Esophagus squamous epithelium (tissue), 5 donors: ENCODE results near the gene DCUN1D3. TPM values are rescaled to one million over a fixed set of nuclear protein-coding genes. Genes with fewer than 3 reads are reported as not detected.
"Not testable (repeated sequence)": the region's sequence is repeated elsewhere in the genome, so short reads cannot be mapped to it uniquely, and the experiment has no call there.

Experiments
- DNase-seq: peaks from one replicate; lab custom pipeline; 2025; lab: John Stamatoyannopoulos, UW
- H3K27ac ChIP-seq, 4 donors: fragments of 200-600 bp; sonication (generic); one replicate each; pipeline ENCODE4 v1.5.1; 2016 to 2019; ENCODE audit warnings: mild to moderate bottlenecking in 1 of 4
- H3K27me3 ChIP-seq, 4 donors: fragments of 200-600 bp; sonication (generic); 1 replicate in 3 of 4; 2 replicates in 1 of 4; pipeline versions ENCODE4 v1.5.1 to v1.6.0; 2017 to 2021; ENCODE audit warnings: antibody characterized with exemption in 1 of 4
- H3K36me3 ChIP-seq, 3 donors: fragments of 200-600 bp; sonication (generic); one replicate each; pipeline ENCODE4 v1.5.1; 2016 to 2019
- H3K4me1 ChIP-seq, 3 donors: fragments of 200-600 bp; sonication (generic); one replicate each; pipeline ENCODE4 v1.5.1; 2017 to 2019
- H3K4me3 ChIP-seq, 4 donors: fragments of 200-600 bp; sonication (generic); 1 replicate in 3 of 4; 2 replicates in 1 of 4; pipeline ENCODE4 v1.5.1; 2016 to 2019; ENCODE audit warnings: mild to moderate bottlenecking in 2 of 4, moderate library complexity in 1 of 4
- H3K9me3 ChIP-seq, 3 donors: fragments of 200-600 bp; sonication (generic); one replicate each; pipeline ENCODE4 v1.5.1; 2016 to 2019
- POLR2A ChIP-seq, 4 donors: fragments of 450-650 bp; IDR thresholded peaks; one replicate each; pipeline ENCODE4 v1.6.1; 2017; ENCODE audit warnings: antibody characterized with exemption in 4 of 4, mild to moderate bottlenecking in 4 of 4, moderate library complexity in 3 of 4
- WGBS, 2 donors: methylation state at CpG; one replicate each; pipeline ENCODE4 v1.1.5; 2018; 5-methylcytosine and 5-hydroxymethylcytosine counted together
- intact Hi-C: fragments of 100-400 bp; cut with DNase I; formaldehyde crosslinking; loops from one replicate; pipeline ENCODE4 v1.15.0; 2022
- total RNA-seq, 4 donors: library from RNA; depleted of rRNA; stranded (reverse); fragments of >200 nt; gene quantifications; one replicate each; pipeline ENCODE4 v1.1.0, GENCODE V29; 2016
- TF ChIP-seq, protein P1 (sequence below), 6 experiments: fragments of 450-650 bp in 4 of 6; fragments of 200-600 bp in 2 of 6; sonication (generic) in 2 of 6; IDR thresholded peaks; one replicate each; pipeline ENCODE4 v1.5.1; 2016 to 2019; ENCODE audit warnings: antibody characterized with exemption in 6 of 6, mild to moderate bottlenecking in 4 of 6, moderate library complexity in 4 of 6
- donor health status: DM: yes; HTN: yes; CAD: no.

DCUN1D3 gene
- total RNA-seq, 4 donors from 2014 or later: 14.5 to 37.2 (median 19.4) TPM

DNA sequence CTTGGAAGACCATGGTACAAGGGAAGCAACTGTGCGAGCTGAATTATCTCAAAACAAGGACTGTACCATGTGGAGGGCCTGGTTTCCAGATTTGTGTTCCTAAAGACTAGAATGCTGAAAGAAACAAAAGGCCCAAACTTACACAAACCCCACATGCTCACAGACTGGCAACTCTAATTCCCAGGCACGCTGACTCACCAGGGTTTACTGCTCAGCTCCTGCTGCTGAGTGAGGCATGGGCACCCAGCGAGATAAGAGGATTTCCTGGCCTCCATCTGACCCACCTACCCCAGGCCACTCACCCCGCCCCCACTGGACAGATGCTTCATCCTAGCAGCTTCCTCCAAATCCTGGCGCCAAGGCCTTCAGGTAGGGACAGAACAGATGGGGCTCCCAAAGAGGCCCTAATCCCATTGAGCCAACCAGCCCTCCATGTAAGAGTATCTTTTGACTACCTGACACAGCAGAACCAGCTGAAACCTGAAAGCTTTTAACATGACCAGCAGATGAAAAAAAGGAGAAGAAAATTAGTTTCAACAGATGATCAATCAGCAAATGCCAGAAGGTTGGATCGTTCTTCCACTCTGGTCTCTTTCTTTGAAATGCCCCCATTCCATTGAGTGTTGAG, 33.9 kb downstream of the DCUN1D3 start:
- no peak for TF ChIP-seq POLR2A (IDR thresholded peaks at IDR 0.05)
- TF ChIP-seq, protein P1, sequence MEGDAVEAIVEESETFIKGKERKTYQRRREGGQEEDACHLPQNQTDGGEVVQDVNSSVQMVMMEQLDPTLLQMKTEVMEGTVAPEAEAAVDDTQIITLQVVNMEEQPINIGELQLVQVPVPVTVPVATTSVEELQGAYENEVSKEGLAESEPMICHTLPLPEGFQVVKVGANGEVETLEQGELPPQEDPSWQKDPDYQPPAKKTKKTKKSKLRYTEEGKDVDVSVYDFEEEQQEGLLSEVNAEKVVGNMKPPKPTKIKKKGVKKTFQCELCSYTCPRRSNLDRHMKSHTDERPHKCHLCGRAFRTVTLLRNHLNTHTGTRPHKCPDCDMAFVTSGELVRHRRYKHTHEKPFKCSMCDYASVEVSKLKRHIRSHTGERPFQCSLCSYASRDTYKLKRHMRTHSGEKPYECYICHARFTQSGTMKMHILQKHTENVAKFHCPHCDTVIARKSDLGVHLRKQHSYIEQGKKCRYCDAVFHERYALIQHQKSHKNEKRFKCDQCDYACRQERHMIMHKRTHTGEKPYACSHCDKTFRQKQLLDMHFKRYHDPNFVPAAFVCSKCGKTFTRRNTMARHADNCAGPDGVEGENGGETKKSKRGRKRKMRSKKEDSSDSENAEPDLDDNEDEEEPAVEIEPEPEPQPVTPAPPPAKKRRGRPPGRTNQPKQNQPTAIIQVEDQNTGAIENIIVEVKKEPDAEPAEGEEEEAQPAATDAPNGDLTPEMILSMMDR (IDR thresholded peaks at IDR 0.05): no peak
- no peak overlapping the region for H3K4me3 ChIP-seq
- intact Hi-C loops: no loop called here
- H3K36me3 ChIP-seq: peaks cover 4 to 14% (median 6%) of the 10 kb centered on the region in 3 donors
- H3K27ac ChIP-seq: peak overlapping the region; percentile 79 to 89 (median 86)
- H3K4me1 ChIP-seq: peaks cover 29 to 69% (median 59%) of the 10 kb centered on the region in 3 donors
- no peak for DNase-seq
- no peaks in the 10 kb centered on the region for H3K9me3 ChIP-seq
- WGBS, 2 donors: 20 to 75% methylated on average over 6 of the region's 6 CpGs
- H3K27me3 ChIP-seq: no peaks in the 10 kb centered on the region

DNA sequence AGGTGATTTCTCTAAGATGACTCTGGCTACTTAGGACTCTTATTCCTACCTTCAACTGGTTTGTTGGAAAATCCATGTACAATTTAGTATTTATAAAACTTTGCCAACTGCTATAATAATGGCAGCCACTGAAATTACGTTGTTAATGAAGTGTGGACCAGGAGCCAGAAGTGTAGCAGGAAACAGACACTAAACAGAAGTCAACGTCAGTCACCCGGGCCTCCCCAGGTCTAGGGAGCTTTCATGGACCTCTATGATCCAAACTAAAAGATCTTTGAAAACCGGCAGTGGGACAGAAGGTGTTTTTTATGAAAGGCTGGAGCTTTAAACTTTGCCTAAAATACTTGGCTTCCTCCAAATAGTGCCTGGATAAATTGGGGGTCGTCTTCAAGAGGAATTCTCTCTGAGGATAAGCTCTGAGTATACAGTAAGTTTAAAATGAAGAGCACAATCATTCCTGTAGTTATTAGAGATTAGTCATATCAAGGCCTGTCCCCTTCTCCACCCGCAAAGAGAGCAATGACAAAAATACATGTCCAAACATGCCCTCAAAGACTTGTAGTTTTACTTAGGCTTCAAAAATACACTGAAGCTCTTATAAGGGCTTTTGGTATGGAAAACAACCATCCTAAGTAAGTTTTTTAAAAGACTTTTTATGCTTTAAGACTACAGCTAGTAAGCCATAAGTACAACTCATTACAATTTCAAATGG, 34.6 kb downstream of the DCUN1D3 start:
- Histone ChIP-seq H3K4me1 (peaks cover 29 to 67% (median 52%) of the 10 kb centered on the region in 3 donors), H3K36me3 (peaks cover 4 to 21% (median 7%) of the 10 kb centered on the region in 3 donors), H3K9me3 (no peaks in the 10 kb centered on the region), H3K4me3 (no peak overlapping the region), H3K27me3 (no peaks in the 10 kb centered on the region), H3K27ac (peak overlapping the region; percentile 79 to 89 (median 86))
- no peak for TF ChIP-seq POLR2A (IDR thresholded peaks at IDR 0.05)
- TF ChIP-seq, protein P1 (IDR thresholded peaks at IDR 0.05): no peak
- no peak for DNase-seq
- intact Hi-C loops: no loop called here
- WGBS, 2 donors: 22 to 23% methylated on average over 6 of the region's 6 CpGs

DNA sequence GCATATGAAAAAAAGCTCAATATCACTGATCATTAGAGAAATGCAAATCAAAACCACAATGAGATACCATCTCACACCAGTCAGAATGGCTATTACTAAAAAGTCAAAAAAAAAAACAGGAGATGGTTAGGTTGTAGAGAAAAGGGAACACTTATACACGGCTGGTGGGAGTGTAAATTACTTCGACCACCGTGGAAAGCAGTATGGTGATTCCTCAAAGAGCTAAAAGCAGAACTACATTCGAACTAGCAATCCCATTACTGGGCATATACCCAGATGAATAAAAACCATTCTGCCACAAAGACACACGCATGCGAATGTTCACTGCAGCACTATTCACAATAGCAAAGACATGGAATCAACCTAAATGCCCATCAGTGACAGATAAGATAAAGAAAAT, 35.8 kb downstream of the DCUN1D3 start:
- H3K4me3 ChIP-seq, intact Hi-C loops, H3K27me3 ChIP-seq, DNase-seq, H3K9me3 ChIP-seq: not testable (repeated sequence)
- WGBS, 2 donors: 80 to 88% methylated on average over 6 of the region's 6 CpGs
- peak overlapping the region in 1 of 4 donors; percentile 88 for H3K27ac ChIP-seq
- H3K36me3 ChIP-seq: peaks cover 4 to 33% (median 10%) of the 10 kb centered on the region in 3 donors
- peaks cover 29 to 65% (median 48%) of the 10 kb centered on the region in 3 donors for H3K4me1 ChIP-seq

DNA sequence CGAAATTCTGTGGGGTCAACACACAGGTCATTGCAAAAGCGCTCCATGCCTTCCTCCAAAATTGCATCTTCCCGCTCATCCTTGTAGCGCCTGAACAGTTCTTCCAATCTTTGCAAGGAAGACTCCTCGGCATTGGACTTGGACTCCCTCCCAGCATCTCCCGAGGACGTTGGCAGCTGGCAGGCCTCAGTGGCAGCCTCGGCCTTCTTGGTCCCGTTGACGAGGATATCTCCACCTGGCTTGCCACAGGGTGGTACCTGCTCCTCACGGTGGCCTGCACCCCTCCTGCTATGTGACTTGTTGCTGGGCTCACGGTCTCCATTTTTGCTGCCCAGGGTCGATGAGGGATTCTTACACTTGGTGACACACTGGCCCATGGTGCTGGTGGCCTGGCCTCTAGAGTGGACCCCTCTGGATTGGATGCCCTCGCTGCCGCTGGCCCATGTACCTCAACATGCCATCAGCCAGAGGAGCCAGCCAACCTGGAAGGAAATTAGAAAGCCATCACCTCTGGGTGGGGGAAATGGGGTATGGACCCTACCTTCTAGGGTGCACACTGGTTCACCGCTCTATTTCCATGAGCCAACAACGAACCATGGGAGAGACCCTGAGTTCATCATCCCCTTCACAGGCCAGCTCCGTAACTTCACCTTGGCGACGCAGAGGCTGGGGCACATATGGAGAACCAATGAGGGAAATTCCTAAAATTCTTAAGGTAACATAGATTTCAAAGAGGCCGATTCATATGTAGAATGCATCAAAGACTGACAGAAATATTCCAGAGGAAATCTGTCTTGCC, 37.8 kb downstream of the DCUN1D3 start:
- DNase-seq: no peak
- H3K4me1 ChIP-seq: peaks cover 19 to 45% (median 28%) of the 10 kb centered on the region in 3 donors
- WGBS, 2 donors: 93 to 94% methylated on average over 11 to 16 of the region's 21 CpGs
- peaks cover 4 to 46% (median 10%) of the 10 kb centered on the region in 3 donors for H3K36me3 ChIP-seq
- H3K9me3 ChIP-seq: no peaks in the 10 kb centered on the region
- no peak overlapping the region for H3K27ac ChIP-seq
- TF ChIP-seq, protein P1 (IDR thresholded peaks at IDR 0.05): no peak
- no peak for TF ChIP-seq POLR2A (IDR thresholded peaks at IDR 0.05)
- intact Hi-C loops: no loop called here
- H3K27me3 ChIP-seq: no peaks in the 10 kb centered on the region
- H3K4me3 ChIP-seq: no peak overlapping the region

DNA sequence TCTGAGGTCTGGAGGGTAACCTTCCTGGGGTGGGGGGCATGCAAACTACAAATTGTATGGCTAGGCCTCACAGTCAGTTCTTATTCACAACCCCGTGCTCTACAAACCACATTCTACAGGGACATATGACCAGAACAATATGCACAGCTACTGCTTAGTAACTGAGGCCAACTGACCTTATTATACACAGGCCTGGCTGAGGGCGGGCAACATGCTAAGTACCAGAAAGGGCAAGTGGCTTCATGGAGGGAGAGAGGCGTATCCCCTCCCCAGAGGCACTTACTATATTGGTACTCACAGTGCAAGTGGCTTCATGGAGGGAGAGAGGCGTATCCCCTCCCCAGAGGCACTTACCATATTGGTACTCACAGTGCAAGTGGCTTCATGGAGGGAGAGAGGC, 39.2 kb downstream of the DCUN1D3 start:
- H3K4me3 ChIP-seq, DNase-seq, H3K9me3 ChIP-seq, H3K27me3 ChIP-seq, intact Hi-C loops: not testable (repeated sequence)
- peaks cover 4 to 59% (median 10%) of the 10 kb centered on the region in 3 donors for H3K36me3 ChIP-seq
- peak overlapping the region in 1 of 4 donors; percentile 45 for H3K27ac ChIP-seq
- peaks cover 5 to 31% (median 15%) of the 10 kb centered on the region in 3 donors for H3K4me1 ChIP-seq
- WGBS, 2 donors: 57% methylated on average over 1 of the region's 4 CpGs; no CpG with 5 or more reads in 1 of the 2 donors
